ENCODE measurements around the gene C6orf120. TPM values are rescaled to one million over a fixed set of nuclear protein-coding genes. Genes with fewer than 3 reads are reported as not detected.

Gene C6orf120
- 23.2 TPM for total RNA-seq

GRCh38 chr6:169701954-169702839 lies at the start of gene C6orf120, which contains the start of gene WDR27:
C6orf120 (plus strand) TSS chr6:169702126; CDS start chr6:169702460, 334 bp downstream.
WDR27 (minus strand) TSS chr6:169702029; CDS start chr6:169689005, 13,024 bp downstream.

GRCh38 chr6:169724494-169725124 lies 22.7 kb downstream of the C6orf120 start, which contains the start of gene PHF10:
PHF10 (minus strand) TSS chr6:169724500; CDS start chr6:169723931, 569 bp downstream.

GRCh38 chr6:169751242-169752073 lies 49.5 kb downstream of the C6orf120 start, which contains the start of the genes DYNLT2 and ERMARD:
DYNLT2 (minus strand) TSS chr6:169751572; CDS start chr6:169751458, 114 bp downstream.
ERMARD (plus strand) TSS chr6:169751622; CDS start chr6:169751658, 36 bp downstream.

Other genes starting within 250 kb of the C6orf120 start
- gene WDR27, start 97 bp upstream of the C6orf120 start, total RNA-seq, result 82.6 TPM
- gene PHF10, start 22.4 kb downstream of the C6orf120 start, total RNA-seq, result 45.7 TPM
- gene DYNLT2, start 49.4 kb downstream of the C6orf120 start, total RNA-seq, result 4.1 TPM
- gene ERMARD, start 49.5 kb downstream of the C6orf120 start, total RNA-seq, result 32.6 TPM